ENCODE results near the gene KCNK17.
A peak's percentile ranks its signal among the peaks of the same experiment; 100 is the strongest.

The KCNK17 gene

DNA sequence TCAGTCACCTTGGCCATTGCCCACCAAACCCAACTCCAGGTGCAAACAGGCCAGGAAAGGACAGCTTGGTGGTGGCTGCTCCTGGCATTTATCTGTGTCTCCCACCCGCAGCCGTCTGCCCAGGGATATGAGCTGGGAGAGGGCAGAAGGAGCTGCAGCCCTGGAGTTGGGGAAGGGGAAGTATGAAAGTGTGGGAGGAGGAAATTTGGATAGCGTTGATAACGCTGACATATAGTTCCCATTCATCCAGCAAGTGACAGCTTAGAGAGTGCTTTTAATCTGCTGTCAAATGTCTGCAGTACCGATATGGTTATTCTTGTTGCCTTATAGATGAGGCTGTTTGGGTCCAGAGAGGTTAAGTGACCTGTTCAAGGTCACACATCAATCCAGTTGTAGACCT is 7.5 kb upstream of the KCNK17 start:
- peaks cover 12% of the 10 kb centered on the region for H3K27me3 Mint-ChIP-seq (ENCODE audit: low read depth)
- H3K27ac Mint-ChIP-seq: no peak overlapping the region
- H3K4me1 Mint-ChIP-seq (ENCODE audit: low read depth): no peaks in the 10 kb centered on the region
- no peaks in the 10 kb centered on the region for H3K36me3 Mint-ChIP-seq (ENCODE audit: low read depth)
- H3K4me3 Mint-ChIP-seq: no peak overlapping the region
- no peaks in the 10 kb centered on the region for H3K9me3 Mint-ChIP-seq

DNA sequence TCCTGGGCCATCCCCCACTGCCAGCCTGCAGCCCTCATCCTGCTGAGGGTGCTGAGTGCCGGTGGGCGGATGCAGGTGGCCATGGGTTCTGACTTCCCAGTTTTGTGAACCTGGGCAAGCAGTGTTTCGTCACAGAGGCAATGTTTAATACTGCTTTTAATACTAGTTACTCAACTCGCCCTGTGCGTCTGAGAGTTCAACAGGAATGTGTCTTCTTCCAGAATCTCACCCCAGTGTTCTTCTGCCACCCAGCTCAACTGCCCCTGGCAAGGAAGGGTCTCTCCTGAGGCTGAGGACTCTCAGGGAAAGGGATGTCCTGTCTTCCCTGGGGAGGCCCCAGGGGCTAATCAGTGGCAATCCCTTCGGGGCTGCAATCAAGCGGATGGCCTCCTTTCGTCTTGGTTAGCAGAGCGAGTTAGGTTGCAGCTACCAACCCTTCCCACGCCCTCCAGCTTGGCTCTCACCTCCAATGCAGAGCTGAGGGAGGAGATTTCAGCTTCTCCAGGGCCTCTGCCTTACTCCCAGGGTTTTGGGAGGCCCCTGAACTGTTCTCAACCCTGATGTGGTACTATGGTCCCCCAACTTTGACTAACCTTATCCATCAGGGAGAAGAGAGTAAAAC is 6.3 kb upstream of the KCNK17 start:
- no peaks in the 10 kb centered on the region for H3K9me3 Mint-ChIP-seq

DNA sequence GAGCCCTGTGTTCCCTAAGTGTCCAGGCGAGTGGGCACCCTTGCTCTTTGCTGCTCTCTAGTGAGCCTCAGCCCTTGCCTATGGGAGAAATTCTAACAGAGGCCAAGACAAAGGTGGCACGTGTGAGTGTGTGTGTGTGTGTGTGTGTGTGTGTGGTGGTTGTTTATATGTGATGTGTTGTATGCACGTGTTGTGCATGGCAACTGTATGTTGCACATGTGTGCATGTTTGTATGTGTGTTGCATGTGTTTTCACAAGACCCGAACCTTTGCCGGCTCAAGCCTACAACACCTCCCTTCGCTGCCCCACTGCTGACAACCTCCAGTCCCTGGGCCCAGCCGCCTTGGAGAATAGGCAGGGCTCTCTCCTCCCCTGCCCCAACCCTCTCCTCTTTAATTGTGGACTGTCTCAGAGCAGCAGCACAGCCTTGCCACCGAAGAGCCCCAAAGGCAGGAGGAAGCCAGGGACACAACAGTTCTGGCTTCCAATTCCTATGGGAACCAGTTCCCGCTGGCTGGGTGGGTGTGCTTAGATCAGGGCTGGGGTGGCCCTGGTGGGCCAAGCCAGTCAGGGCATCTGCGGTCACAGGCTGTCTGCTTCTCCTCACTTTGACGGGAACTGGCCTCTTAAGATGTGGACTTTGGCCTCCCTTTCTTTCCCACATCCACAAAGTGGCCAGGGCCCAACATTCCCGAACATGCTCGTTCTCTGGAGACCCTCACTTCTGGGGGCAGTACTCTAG is 5.6 kb upstream of the KCNK17 start:
- Mint-ChIP-seq H3K9me3 (no peaks in the 10 kb centered on the region), H3K4me1 (ENCODE audit: low read depth) (no peaks in the 10 kb centered on the region), H3K27me3 (ENCODE audit: low read depth) (peaks cover 20% of the 10 kb centered on the region), H3K27ac (no peak overlapping the region), H3K36me3 (ENCODE audit: low read depth) (no peaks in the 10 kb centered on the region), H3K4me3 (no peak overlapping the region)

More for the DNA sequence above, 6.3 kb upstream of the KCNK17 start:
- Mint-ChIP-seq H3K4me3 (no peak overlapping the region), H3K27me3 (ENCODE audit: low read depth) (peaks cover 16% of the 10 kb centered on the region), H3K36me3 (ENCODE audit: low read depth) (no peaks in the 10 kb centered on the region), H3K27ac (no peak overlapping the region), H3K4me1 (ENCODE audit: low read depth) (no peaks in the 10 kb centered on the region)

DNA sequence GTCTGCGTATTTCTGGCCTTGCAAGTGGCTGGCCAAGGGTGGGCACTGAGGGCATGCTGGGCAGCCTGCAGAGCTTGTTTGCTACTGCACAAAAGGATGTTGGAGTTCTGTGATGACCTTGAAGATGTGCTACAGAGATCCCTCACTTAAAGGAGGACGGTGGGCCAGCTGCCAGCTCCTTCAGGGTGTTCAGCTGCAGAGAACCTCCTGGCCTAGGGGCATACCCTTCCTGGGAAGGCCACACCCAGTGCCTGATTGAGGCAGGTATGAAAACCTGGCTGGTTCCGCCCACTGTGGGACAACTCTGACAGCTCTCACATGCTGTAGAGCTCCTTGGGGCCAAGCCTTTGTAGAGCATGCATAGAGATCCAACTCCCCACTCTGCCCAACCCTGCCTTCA is 3.0 kb upstream of the KCNK17 start:
- no peaks in the 10 kb centered on the region for H3K36me3 Mint-ChIP-seq (ENCODE audit: low read depth)
- no peak overlapping the region for H3K27ac Mint-ChIP-seq
- H3K4me1 Mint-ChIP-seq (ENCODE audit: low read depth): no peaks in the 10 kb centered on the region
- H3K4me3 Mint-ChIP-seq: no peak overlapping the region
- H3K27me3 Mint-ChIP-seq (ENCODE audit: low read depth): peaks cover 37% of the 10 kb centered on the region
- H3K9me3 Mint-ChIP-seq: no peaks in the 10 kb centered on the region

DNA sequence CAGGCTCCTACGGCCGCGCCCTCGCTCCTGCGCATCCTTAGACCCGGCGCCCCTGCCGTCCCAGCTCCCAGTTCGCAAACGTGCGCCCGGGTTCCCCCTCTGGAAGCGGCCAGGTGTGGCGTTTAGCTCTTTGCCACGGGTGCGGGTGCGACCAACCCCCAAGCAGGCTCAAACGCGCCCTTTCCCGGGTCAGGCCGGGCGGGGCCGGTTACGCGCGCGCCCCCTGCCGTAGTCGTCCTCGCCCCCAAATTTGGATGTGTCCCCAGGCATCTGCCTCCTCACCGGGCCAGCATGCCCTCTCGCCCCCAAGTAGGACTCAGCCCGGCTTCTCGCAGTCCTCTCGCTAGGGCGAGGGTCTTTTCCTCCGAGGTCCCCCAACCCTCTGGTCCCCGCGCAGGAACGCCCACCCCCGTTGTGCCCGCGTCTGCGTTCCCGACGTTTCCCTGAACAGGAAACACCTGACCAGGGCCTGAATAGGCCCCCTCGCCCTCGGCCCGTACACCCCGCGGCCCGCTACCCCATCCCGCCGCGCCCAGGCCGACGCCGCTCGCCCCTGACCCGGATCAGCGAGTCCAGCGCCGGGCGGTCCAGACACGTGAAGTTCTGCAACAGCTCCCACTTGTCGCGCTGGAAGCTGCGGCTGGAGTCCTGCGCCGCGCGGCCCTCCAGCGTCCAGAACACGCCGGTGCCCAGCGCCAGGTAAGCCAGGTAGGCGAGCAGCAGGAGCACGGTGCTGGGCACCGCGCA is 520 bp downstream of the KCNK17 start:
- H3K4me3 Mint-ChIP-seq: no peak overlapping the region
- no peaks in the 10 kb centered on the region for H3K9me3 Mint-ChIP-seq
- peaks cover 54% of the 10 kb centered on the region for H3K27me3 Mint-ChIP-seq (ENCODE audit: low read depth)

DNA sequence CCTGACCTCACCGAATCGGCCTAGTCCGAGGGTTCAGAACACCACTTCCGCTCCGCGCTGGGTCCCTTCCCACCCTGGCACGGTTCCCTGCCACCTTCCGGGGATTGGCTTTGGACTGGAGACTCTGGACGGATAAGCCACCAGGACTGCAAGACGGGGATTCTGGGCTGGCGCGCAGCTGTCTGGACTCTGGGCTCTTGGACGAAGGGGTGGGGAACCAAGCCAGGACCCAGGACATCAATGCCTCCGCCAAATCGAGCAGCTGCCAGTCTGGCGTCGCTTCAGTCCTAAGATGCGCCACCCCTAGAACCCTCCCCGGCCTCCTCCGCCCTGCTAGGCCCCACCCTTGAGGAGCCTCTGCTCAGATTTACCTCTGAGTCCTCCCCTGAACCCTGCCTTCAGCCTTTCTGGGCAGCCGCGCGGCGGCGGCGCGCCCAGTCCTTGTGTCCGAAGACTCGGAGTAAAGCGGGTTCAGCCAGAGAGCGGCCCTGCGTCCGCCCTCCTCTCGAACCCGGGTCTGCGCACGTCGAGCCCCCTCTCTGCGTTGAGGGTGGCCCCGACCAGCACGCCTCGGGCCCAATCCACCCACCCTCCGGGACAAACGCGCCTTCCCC is 1.2 kb downstream of the KCNK17 start:
- Mint-ChIP-seq H3K9me3 (no peaks in the 10 kb centered on the region), H3K27ac (no peak overlapping the region), H3K4me1 (ENCODE audit: low read depth) (peaks cover 1% of the 10 kb centered on the region), H3K36me3 (ENCODE audit: low read depth) (no peaks in the 10 kb centered on the region), H3K4me3 (no peak overlapping the region), H3K27me3 (ENCODE audit: low read depth) (peaks cover 51% of the 10 kb centered on the region)

More for the DNA sequence above, 520 bp downstream of the KCNK17 start:
- H3K27ac Mint-ChIP-seq: no peak overlapping the region
- H3K36me3 Mint-ChIP-seq (ENCODE audit: low read depth): no peaks in the 10 kb centered on the region
- H3K4me1 Mint-ChIP-seq (ENCODE audit: low read depth): peaks cover 1% of the 10 kb centered on the region

DNA sequence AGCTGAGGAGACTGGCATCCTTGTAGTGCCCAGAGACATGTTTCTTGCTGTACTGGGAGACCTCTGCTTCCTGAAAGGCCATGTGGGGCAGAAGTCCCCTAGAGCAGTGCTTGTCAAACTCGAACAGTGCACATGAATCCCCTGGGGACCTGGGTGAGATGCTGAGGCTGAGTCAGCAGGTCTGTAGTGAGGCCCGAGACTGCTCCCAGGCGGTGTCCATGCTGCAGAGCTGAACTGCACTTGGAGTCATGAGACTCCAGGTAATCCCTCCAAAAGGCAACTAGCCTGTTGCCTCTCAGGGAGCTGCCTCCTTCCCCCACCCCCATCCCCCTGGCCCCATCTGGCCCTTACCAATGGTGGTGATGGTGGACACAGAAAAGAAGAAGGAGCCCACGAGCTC is 3.7 kb downstream of the KCNK17 start:
- Mint-ChIP-seq H3K4me1 (ENCODE audit: low read depth) (peaks cover 1% of the 10 kb centered on the region), H3K27me3 (ENCODE audit: low read depth) (peaks cover 49% of the 10 kb centered on the region), H3K4me3 (no peak overlapping the region), H3K9me3 (no peaks in the 10 kb centered on the region), H3K27ac (no peak overlapping the region), H3K36me3 (ENCODE audit: low read depth) (no peaks in the 10 kb centered on the region)

DNA sequence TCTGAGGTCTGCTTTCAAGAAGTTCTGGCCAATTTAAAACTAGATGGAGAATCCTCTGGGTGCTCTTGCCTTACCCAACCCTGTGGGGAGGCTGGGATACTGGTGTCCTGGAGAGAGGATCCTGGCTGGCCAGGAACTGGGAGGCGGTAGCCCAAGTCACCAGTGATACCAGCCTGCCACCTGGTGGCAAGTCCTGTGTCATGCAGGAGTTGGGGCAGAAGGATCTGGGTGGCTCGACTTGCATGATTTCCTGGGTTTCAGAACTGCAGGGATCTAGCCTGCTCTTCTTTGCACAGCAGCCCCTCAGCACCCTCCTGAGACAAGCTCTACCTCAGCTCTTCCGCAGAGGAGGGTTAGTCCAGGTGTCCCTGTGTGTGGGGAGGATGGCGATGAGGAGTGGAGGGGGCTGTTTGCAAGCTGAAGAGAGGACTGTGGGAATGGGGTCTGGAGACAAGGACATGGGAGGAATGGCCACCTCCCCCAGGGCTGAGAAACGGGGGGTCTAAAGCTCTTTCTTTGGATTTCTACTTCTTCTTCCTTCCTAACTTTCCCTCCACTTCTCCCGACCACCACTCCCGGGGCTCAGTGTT is 4.2 kb downstream of the KCNK17 start:
- Mint-ChIP-seq H3K27ac (no peak overlapping the region), H3K9me3 (no peaks in the 10 kb centered on the region), H3K4me3 (no peak overlapping the region), H3K27me3 (ENCODE audit: low read depth) (peaks cover 44% of the 10 kb centered on the region), H3K4me1 (ENCODE audit: low read depth) (peaks cover 1% of the 10 kb centered on the region), H3K36me3 (ENCODE audit: low read depth) (no peaks in the 10 kb centered on the region)

DNA sequence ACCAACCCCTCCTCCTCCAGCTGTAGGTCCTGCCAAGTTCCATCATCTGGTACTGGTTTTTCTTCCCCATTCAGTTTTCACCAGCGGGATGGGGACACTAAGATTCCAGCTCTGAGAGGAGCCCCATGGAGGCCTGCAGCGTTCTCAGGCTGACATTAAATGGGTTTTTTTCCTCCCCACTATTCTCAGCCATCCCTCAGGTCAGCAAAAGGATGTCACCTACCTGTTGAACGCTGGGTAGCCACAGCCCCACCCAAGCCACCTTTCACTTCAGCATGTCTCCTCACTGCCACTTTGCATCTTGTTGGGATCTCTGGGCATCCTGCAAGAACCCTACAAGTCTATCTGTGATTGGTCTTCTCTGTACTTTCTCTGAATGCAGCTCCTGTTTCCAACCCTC is 6.8 kb downstream of the KCNK17 start:
- no peaks in the 10 kb centered on the region for H3K36me3 Mint-ChIP-seq (ENCODE audit: low read depth)
- no peak overlapping the region for H3K27ac Mint-ChIP-seq

DNA sequence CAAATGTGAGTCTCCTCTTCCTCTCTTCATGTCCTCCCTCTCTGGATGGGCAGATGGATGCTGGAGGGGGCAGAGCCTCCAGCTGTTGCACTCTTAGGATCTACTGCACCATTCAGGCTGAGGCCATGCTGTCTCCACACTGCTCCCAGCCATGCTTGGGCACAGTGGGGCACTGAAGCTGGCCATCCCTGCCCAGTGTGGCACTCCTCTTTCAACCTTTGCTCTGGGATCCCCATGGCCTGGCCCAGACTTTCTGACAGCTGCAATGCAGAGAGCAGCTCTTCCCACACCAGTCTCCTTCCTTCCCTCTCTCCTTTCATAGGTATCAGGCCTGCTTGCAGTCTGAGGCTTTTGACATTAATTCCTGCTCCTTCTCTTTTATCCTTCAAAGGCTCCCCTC is 9.3 kb downstream of the KCNK17 start:
- Mint-ChIP-seq H3K27ac (no peak overlapping the region), H3K9me3 (no peaks in the 10 kb centered on the region), H3K4me1 (ENCODE audit: low read depth) (peaks cover 4% of the 10 kb centered on the region), H3K36me3 (ENCODE audit: low read depth) (no peaks in the 10 kb centered on the region), H3K4me3 (no peak overlapping the region), H3K27me3 (ENCODE audit: low read depth) (peaks cover 5% of the 10 kb centered on the region)

More for the DNA sequence above, 6.8 kb downstream of the KCNK17 start:
- Mint-ChIP-seq H3K9me3 (no peaks in the 10 kb centered on the region), H3K4me1 (ENCODE audit: low read depth) (peaks cover 4% of the 10 kb centered on the region), H3K4me3 (no peak overlapping the region), H3K27me3 (ENCODE audit: low read depth) (peaks cover 27% of the 10 kb centered on the region)

DNA sequence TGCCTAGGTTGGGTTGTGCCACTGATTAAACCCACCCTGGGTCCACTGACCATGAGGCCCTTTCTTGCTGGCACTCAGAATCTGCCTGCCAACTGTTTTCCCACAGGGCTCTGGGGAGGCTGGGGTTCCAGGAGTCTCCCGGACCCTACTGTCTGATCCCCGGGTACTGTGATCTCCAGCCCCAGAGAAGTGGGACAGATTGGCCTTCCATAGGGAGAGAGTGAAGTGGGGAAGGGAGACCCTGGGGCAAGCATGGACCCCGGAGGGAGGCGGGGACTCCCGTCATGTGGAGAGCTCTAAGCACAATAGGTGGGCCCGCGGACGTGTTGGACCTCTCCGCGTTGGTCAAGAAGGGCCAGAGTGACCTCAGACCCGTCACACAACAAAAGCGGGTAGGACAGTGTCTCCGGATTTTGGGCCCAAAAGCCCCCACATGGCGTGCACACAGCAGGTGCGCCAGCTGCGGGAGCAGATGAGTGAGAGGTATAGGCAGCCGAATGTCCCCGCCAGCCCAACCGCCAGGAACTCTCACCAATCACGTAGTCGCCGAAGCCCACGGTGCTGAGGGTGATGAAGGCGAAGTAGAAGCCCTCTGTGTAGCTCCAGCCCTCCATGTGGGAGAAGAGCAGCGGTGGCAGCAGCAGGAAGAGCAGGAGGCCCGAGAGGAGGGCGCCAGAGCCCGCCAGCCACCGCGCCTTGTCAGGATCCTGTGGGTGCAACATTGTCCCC is 10.6 kb downstream of the KCNK17 start:
- H3K9me3 Mint-ChIP-seq: no peaks in the 10 kb centered on the region
- no peaks in the 10 kb centered on the region for H3K36me3 Mint-ChIP-seq (ENCODE audit: low read depth)
- no peak overlapping the region for H3K27ac Mint-ChIP-seq
- H3K4me1 Mint-ChIP-seq (ENCODE audit: low read depth): peaks cover 4% of the 10 kb centered on the region
- peaks cover 4% of the 10 kb centered on the region for H3K27me3 Mint-ChIP-seq (ENCODE audit: low read depth)
- H3K4me3 Mint-ChIP-seq: no peak overlapping the region

DNA sequence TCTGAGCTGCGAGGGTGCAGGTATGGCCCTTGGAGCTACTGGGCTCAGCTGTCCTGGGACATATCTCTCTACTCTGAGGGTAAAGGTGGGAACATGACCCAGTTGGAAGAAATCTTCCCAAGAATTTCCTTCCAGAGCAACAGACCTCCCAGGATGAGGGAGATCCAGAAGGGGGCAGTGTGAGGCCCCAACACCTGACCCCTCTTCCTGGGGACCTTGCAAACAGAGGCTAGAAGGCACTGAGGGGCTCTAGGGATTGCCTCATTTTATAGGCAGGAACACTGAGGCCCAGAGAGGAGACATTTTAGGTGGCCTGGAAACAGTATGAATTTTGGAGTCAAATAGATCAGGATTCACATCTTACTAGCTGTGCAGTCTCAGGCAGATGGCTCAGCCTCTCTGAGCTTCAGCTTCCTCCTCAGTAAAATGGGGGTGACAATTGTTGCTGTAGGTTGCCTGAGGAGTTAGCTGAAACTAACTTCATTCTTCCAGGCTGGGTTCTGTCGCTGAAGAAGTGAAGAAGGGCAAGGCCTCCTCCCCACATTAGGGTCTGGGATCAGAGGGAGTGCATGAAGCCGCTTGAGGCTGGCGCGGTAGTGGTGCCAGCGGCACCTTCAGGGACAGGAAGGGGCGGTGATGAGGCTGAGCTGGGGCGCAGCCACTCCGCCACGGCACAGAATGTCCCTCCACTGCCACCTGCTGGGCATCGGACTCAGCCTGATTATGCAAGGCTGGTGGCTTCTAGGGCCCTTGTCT is 11.4 kb downstream of the KCNK17 start:
- Mint-ChIP-seq H3K4me3 (peak overlapping the region; percentile 14), H3K27ac (no peak overlapping the region), H3K4me1 (ENCODE audit: low read depth) (peaks cover 4% of the 10 kb centered on the region), H3K9me3 (no peaks in the 10 kb centered on the region), H3K36me3 (ENCODE audit: low read depth) (no peaks in the 10 kb centered on the region), H3K27me3 (ENCODE audit: low read depth) (peaks cover 3% of the 10 kb centered on the region)

DNA sequence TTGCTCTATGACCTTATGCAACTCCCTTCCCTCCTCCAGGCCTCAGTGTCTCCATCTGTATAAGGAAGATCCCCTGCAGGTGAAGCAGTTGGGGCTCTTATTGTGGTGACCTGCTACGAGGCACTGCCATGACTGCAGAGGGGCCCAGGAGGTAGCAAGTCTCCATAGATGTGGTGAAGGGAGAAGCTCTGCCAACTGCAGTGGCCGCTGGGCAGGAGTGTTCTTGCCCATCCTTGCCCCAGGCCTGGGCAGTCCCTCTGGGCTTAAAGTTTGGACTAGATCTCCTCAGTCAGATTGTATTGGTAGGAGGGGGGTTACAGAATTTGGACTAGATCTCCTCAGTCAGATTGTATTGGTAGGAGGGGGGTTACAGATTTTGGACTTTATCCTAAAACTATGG is 12.2 kb downstream of the KCNK17 start:
- Mint-ChIP-seq H3K4me1 (ENCODE audit: low read depth) (peaks cover 4% of the 10 kb centered on the region), H3K36me3 (ENCODE audit: low read depth) (no peaks in the 10 kb centered on the region), H3K27ac (no peak overlapping the region), H3K9me3 (no peaks in the 10 kb centered on the region), H3K27me3 (ENCODE audit: low read depth) (no peaks in the 10 kb centered on the region), H3K4me3 (no peak overlapping the region)

Measured in T-helper 1 cell treated with Interleukin-12 subunit alpha and Interleukin-12 subunit beta and Interleukin-4 antibody, amounts not matched to agents 30 μg/mL and 1 μg/mL, for 36 hours (primary cell).